ENCODE results near the gene PPP2R1A. TPM values are rescaled to one million over a fixed set of nuclear protein-coding genes. Genes with fewer than 3 reads are reported as not detected.

The PPP2R1A gene
- total RNA-seq, 1 donor: 151 TPM

DNA sequence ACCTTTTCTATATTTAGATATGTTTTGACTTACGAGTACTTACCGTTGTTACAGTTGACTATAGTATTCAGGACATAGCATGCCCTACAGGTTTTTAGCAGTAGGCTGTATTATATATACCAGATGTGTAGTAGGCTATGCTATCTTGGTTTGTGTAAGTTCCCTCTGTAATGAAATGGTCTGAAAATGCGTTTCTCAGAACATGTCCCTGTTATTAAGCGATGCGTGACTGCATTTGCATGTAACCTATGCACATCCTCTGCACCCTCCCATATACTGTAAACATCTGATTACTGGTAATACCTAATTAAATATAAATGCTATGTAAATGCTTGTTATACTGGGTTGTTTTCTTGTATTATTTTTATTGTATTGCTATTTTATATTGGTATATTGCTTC lies 86.1 kb downstream of the PPP2R1A start:
- Histone ChIP-seq H3K27me3 (ENCODE audit: insufficient read depth, low read length) (no peaks in the 10 kb centered on the region), H3K4me1 (ENCODE audit: insufficient read depth, low read length) (peaks cover 2% of the 10 kb centered on the region), H3K36me3 (ENCODE audit: insufficient read depth, low read length) (peaks cover 11% of the 10 kb centered on the region), H3K9me3 (ENCODE audit: low read depth, low read length) (no peaks in the 10 kb centered on the region), H4K20me1 (ENCODE audit: insufficient read depth, low read length) (peaks cover 34% of the 10 kb centered on the region), H3K79me2 (ENCODE audit: insufficient read depth, low read length) (peaks cover 93% of the 10 kb centered on the region), H3K27ac (ENCODE audit: low read depth, low read length) (no peak overlapping the region), H3K4me2 (ENCODE audit: insufficient read depth, low read length) (no peak overlapping the region), H2AFZ (ENCODE audit: low read length) (no peak overlapping the region), H3K4me3 (ENCODE audit: insufficient read depth, low read length) (no peak overlapping the region)
- TF ChIP-seq, protein P1, sequence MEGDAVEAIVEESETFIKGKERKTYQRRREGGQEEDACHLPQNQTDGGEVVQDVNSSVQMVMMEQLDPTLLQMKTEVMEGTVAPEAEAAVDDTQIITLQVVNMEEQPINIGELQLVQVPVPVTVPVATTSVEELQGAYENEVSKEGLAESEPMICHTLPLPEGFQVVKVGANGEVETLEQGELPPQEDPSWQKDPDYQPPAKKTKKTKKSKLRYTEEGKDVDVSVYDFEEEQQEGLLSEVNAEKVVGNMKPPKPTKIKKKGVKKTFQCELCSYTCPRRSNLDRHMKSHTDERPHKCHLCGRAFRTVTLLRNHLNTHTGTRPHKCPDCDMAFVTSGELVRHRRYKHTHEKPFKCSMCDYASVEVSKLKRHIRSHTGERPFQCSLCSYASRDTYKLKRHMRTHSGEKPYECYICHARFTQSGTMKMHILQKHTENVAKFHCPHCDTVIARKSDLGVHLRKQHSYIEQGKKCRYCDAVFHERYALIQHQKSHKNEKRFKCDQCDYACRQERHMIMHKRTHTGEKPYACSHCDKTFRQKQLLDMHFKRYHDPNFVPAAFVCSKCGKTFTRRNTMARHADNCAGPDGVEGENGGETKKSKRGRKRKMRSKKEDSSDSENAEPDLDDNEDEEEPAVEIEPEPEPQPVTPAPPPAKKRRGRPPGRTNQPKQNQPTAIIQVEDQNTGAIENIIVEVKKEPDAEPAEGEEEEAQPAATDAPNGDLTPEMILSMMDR (IDR thresholded peaks at IDR 0.05; ENCODE audit: extremely low read depth, low read depth, low read length): no peak
- no peak for DNase-seq (ENCODE audit: insufficient read length, low spot score, missing footprints)

DNA sequence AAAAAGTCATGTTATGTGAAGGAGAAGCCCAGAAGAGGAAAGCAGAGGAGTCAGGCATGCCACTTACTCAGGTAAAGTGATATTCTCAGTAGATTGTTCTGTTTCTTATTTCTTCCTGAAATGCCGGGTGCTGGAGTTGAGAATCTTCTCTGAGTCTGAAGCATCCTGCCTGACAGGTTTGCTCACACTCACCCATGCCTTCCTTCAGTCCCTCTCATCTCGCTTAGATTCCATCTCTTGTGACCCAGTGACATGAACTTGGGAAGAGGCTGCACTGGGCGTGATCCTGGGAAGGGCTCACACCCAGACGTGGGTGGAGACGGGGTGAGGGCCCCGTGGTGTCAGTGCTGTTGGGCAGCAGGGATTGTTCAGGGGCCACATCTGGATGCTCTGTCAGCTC lies 87.6 kb downstream of the PPP2R1A start:
- no peak for DNase-seq (ENCODE audit: insufficient read length, low spot score, missing footprints)
- no peak overlapping the region for H3K4me3 ChIP-seq (ENCODE audit: insufficient read depth, low read length)
- no peaks in the 10 kb centered on the region for H3K4me1 ChIP-seq (ENCODE audit: insufficient read depth, low read length)
- H3K79me2 ChIP-seq (ENCODE audit: insufficient read depth, low read length): peaks cover 93% of the 10 kb centered on the region
- H3K9me3 ChIP-seq (ENCODE audit: low read depth, low read length): no peaks in the 10 kb centered on the region
- H3K36me3 ChIP-seq (ENCODE audit: insufficient read depth, low read length): peaks cover 7% of the 10 kb centered on the region
- H3K4me2 ChIP-seq (ENCODE audit: insufficient read depth, low read length): no peak overlapping the region
- TF ChIP-seq, protein P1 (IDR thresholded peaks at IDR 0.05; ENCODE audit: extremely low read depth, low read depth, low read length): no peak
- peaks cover 30% of the 10 kb centered on the region for H4K20me1 ChIP-seq (ENCODE audit: insufficient read depth, low read length)
- H3K27me3 ChIP-seq (ENCODE audit: insufficient read depth, low read length): no peaks in the 10 kb centered on the region
- no peak overlapping the region for H2AFZ ChIP-seq (ENCODE audit: low read length)
- no peak overlapping the region for H3K27ac ChIP-seq (ENCODE audit: low read depth, low read length)

Small RNA genes within 50 kb of the gene (small RNA-seq; reads per million reads assigned to genes)
- not detected for gene MIR6801
- gene RF00019: not detected
- gene RPL37P23: 1.0 reads per million, percentile 30 among the genes with 10 or more reads in this experiment

Other genes starting within 250 kb of the PPP2R1A start
- 11.5 and 13.8 TPM in 2 replicates for gene ZNF350, start 203.2 kb upstream of the PPP2R1A start, total RNA-seq
- gene ZNF615, start 181.8 kb upstream of the PPP2R1A start, total RNA-seq: 10.9 and 13.0 TPM in 2 replicates
- 9.1 and 9.4 TPM in 2 replicates for gene ZNF614, start 161.7 kb upstream of the PPP2R1A start, total RNA-seq
- 8.8 and 11.9 TPM in 2 replicates for gene ZNF432, start 141.2 kb upstream of the PPP2R1A start, total RNA-seq
- gene ZNF841, start 94.3 kb upstream of the PPP2R1A start, total RNA-seq: 27.9 and 30.9 TPM in 2 replicates
- 9.8 and 12.7 TPM in 2 replicates for gene ZNF616, start 50.1 kb upstream of the PPP2R1A start, total RNA-seq
- gene ZNF836, start 18.4 kb upstream of the PPP2R1A start, total RNA-seq: 11.9 and 21.2 TPM in 2 replicates
- gene ZNF766, start 79.5 kb downstream of the PPP2R1A start, total RNA-seq: 11.2 and 16.5 TPM in 2 replicates
- 9.4 and 10.3 TPM in 2 replicates for gene ZNF480, start 107.1 kb downstream of the PPP2R1A start, total RNA-seq
- gene ZNF610, start 146.2 kb downstream of the PPP2R1A start, total RNA-seq: 2.9 and 3.3 TPM in 2 replicates
- gene ZNF880, start 179.9 kb downstream of the PPP2R1A start, total RNA-seq: 18.5 and 27.1 TPM in 2 replicates
- gene ZNF528, start 207.8 kb downstream of the PPP2R1A start, total RNA-seq: 26.5 and 32.9 TPM in 2 replicates
- not detected in 2 replicates for gene ZNF534, start 239.1 kb downstream of the PPP2R1A start, total RNA-seq

Measured in osteoblast (primary cell).